Measurements from ENCODE around the gene USP40. TPM values are rescaled to one million over a fixed set of nuclear protein-coding genes. Genes with fewer than 3 reads are reported as not detected.

Gene USP40
- total and polyA plus RNA-seq, 10 of the 15 experiments (the other 5 are each of a cell fraction or from before 2014, with no cell fraction given), result 3.4 to 20.8 (median 15.2) TPM

GRCh38 chr2:233519787-233520611, 46.6 kb downstream of the USP40 start (continued):
- TF ChIP-seq IKZF1 (conservative IDR thresholded peaks at IDR 0.05) (peak; percentile 72), RB1 (IDR thresholded peaks at IDR 0.05; ENCODE audit: borderline replicate concordance) (no peak), MEF2B (IDR thresholded peaks at IDR 0.05; ENCODE audit: partially characterized antibody, poor library complexity, severe bottlenecking) (peak; percentile 58), MAX (IDR thresholded peaks at IDR 0.05; ENCODE audit: low read depth, low read length) (no peak), ZNF622 (IDR thresholded peaks at IDR 0.05) (no peak), MYB (IDR thresholded peaks at IDR 0.05; ENCODE audit: borderline replicate concordance, low read depth, low read length) (no peak), SUPT20H (IDR thresholded peaks at IDR 0.05; ENCODE audit: borderline replicate concordance, control insufficient read depth, low read depth, low read length) (no peak), BACH1 (IDR thresholded peaks at IDR 0.05; ENCODE audit: borderline replicate concordance) (no peak), JUND (IDR thresholded peaks at IDR 0.05; ENCODE audit: low read depth, low read length) (peak; percentile 82), IKZF2 (IDR thresholded peaks at IDR 0.05) (peak; percentile 74 to 86), POU2F2 (IDR thresholded peaks at IDR 0.05; ENCODE audit: borderline replicate concordance, low read depth, low read length) (no peak), SREBF1 (IDR thresholded peaks at IDR 0.05; ENCODE audit: low read length) (no peak), CUX1 (IDR thresholded peaks at IDR 0.05; ENCODE audit: insufficient replicate concordance, low read depth, low read length) (no peak), ZNF592 (IDR thresholded peaks at IDR 0.05) (no peak), ATF7 (IDR thresholded peaks at IDR 0.05; ENCODE audit: low read depth) (peak; percentile 46), BMI1 (IDR thresholded peaks at IDR 0.05; ENCODE audit: borderline replicate concordance) (peak; percentile 73; the same call in 1 of the 2 replicates), TAF1 (IDR thresholded peaks at IDR 0.05; ENCODE audit: borderline replicate concordance, low read depth, low read length) (no peak), SIN3A (IDR thresholded peaks at IDR 0.05; ENCODE audit: low read depth, low read length) (no peak)

Data from GM12878 (cell line).